Body of pancreas (tissue), 4 donors: ENCODE results near the gene CAMK2D. TPM values are rescaled to one million over a fixed set of nuclear protein-coding genes. Genes with fewer than 3 reads are reported as not detected.

ENCODE experiments used
- ATAC-seq: fragments of 150-250 bp; one replicate; pipeline ENCODE4 v1.9.1; 2016
- DNase-seq, 4 donors: peaks; one replicate each; pipeline ENCODE4 v3.0.0-alpha.2; 2019
- H3K27ac ChIP-seq, 4 donors: fragments of 200-600 bp; sonication (generic); 1 replicate in 3 of 4; 2 replicates in 1 of 4; pipeline versions ENCODE4 v1.5.1 to v1.6.1; 2016 to 2019; ENCODE audit warnings: mild to moderate bottlenecking in 1 of 4, mixed read lengths in 1 of 4, moderate library complexity in 1 of 4
- H3K27me3 ChIP-seq, 2 donors: fragments of 200-600 bp; sonication (generic); one replicate each; pipeline ENCODE4 v1.6.0; 2016; ENCODE audit warnings: mild to moderate bottlenecking in 1 of 2
- H3K36me3 ChIP-seq, 2 donors: fragments of 200-600 bp; sonication (generic); replicated peaks in 1 of 2; 2 replicates each; pipeline ENCODE4 v1.5.1; 2016; ENCODE audit warnings: low read depth in 2 of 2; ENCODE audit not compliant: insufficient read depth in 1 of 2
- H3K4me1 ChIP-seq: fragments of 200-600 bp; sonication (generic); one replicate; pipeline ENCODE4 v1.6.0; 2016
- H3K4me3 ChIP-seq, 2 donors: fragments of 200-600 bp; sonication (generic); 1 replicate in 1 of 2; 2 replicates in 1 of 2; pipeline ENCODE4 v1.5.1; 2016 to 2019
- H3K9me3 ChIP-seq, 3 donors: fragments of 200-600 bp; sonication (generic); 1 replicate in 2 of 3; 2 replicates in 1 of 3; pipeline ENCODE4 v1.5.1; 2016
- POLR2A ChIP-seq, 3 donors: fragments of 450-650 bp; IDR thresholded peaks; one replicate each; pipeline ENCODE4 v1.6.1; 2016; ENCODE audit warnings: antibody characterized with exemption in 3 of 3, mild to moderate bottlenecking in 2 of 3
- WGBS, 2 donors: methylation state at CpG; one replicate each; pipeline ENCODE4 v1.1.5; 2017; 5-methylcytosine and 5-hydroxymethylcytosine counted together
- intact Hi-C: fragments of 100-400 bp; cut with DNase I; formaldehyde crosslinking; loops from one replicate; pipeline ENCODE4 v1.15.1; 2023
- total RNA-seq, 2 donors: library from RNA; depleted of rRNA; stranded (reverse); fragments of >200 nt; gene quantifications; one replicate each; pipeline ENCODE4 v1.1.0, GENCODE V29; 2016
- TF ChIP-seq, protein P1 (sequence below), 7 experiments: fragments of 450-650 bp in 4 of 7; fragments of 200-600 bp in 3 of 7; sonication (generic) in 3 of 7; IDR thresholded peaks; one replicate each; pipeline ENCODE4 v1.5.1; 2016 to 2019; ENCODE audit warnings: antibody characterized with exemption in 7 of 7

The CAMK2D gene
- total RNA-seq, 2 donors from 2014 or later: 25.7 to 29.3 TPM

- intact Hi-C loops: no loop called here
- no peaks in the 10 kb centered on the region for H3K36me3 ChIP-seq
- peaks cover 0 to 4% (median 0%) of the 10 kb centered on the region in 3 donors for H3K9me3 ChIP-seq
- 33 to 45% methylated on average over 4 of the region's 4 CpGs for WGBS, 2 donors
- no peaks in the 10 kb centered on the region for H3K27me3 ChIP-seq
- H3K4me3 ChIP-seq: no peak overlapping the region
- DNase-seq: peak in 3 of 4 donors; percentile 17 to 50 (median 44)
- peak; percentile 30 for ATAC-seq
- no peak for TF ChIP-seq POLR2A (IDR thresholded peaks at IDR 0.05)
- TF ChIP-seq, protein P1, sequence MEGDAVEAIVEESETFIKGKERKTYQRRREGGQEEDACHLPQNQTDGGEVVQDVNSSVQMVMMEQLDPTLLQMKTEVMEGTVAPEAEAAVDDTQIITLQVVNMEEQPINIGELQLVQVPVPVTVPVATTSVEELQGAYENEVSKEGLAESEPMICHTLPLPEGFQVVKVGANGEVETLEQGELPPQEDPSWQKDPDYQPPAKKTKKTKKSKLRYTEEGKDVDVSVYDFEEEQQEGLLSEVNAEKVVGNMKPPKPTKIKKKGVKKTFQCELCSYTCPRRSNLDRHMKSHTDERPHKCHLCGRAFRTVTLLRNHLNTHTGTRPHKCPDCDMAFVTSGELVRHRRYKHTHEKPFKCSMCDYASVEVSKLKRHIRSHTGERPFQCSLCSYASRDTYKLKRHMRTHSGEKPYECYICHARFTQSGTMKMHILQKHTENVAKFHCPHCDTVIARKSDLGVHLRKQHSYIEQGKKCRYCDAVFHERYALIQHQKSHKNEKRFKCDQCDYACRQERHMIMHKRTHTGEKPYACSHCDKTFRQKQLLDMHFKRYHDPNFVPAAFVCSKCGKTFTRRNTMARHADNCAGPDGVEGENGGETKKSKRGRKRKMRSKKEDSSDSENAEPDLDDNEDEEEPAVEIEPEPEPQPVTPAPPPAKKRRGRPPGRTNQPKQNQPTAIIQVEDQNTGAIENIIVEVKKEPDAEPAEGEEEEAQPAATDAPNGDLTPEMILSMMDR (IDR thresholded peaks at IDR 0.05): no peak
- no peak overlapping the region for H3K27ac ChIP-seq
- no peaks in the 10 kb centered on the region for H3K4me1 ChIP-seq
Observed at GRCh38 chr4:113411496-113411938, 350.0 kb downstream of the CAMK2D start.

DNA sequence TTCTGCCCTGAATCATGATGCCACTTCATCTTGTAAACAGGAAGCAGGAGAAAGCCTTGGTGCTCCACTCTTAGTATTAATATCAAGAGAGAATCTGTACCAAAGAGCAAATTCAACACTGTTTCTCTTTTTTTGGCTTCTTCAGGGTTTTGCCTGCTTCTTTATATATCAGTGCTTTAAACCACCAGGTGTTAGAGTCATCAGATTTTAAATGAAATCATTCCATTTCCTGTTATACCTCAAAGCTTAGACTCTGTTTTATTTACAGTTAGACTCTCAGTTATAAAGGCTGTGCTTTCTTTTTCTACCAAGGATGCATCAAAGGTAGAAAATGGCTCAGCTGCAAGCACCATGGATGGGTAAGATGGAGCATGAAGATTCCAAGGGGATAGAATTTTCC, 350.9 kb downstream of the CAMK2D start:
- Histone ChIP-seq H3K36me3 (no peaks in the 10 kb centered on the region), H3K27ac (no peak overlapping the region), H3K4me1 (no peaks in the 10 kb centered on the region), H3K27me3 (no peaks in the 10 kb centered on the region), H3K4me3 (no peak overlapping the region), H3K9me3 (no peaks in the 10 kb centered on the region)
- no peak for TF ChIP-seq POLR2A (IDR thresholded peaks at IDR 0.05)
- TF ChIP-seq, protein P1 (IDR thresholded peaks at IDR 0.05): no peak
- intact Hi-C loops: no loop called here
- ATAC-seq: no peak
- no peak for DNase-seq

DNA sequence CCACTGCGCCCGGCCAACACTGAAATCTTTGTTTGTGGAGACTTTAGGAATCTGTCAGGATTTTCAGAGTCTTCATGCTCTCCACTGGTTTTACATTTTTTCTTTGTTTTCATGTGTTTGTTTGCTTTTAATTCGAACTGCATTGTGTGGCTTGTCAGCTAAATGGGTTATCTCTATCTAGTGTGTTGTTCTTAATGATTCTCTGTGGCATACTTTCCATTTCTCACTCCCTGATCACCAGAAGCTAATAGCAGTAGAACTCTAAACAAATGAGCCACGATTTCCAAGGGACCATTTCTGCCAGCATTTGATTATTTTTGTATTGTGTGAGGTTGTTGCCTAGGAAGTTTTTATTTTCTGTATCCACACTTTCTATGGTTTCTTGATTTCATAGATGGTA, 352.4 kb downstream of the CAMK2D start:
- Histone ChIP-seq H3K27ac (no peak overlapping the region), H3K36me3 (no peaks in the 10 kb centered on the region), H3K4me1 (no peaks in the 10 kb centered on the region), H3K4me3 (no peak overlapping the region), H3K9me3 (no peaks in the 10 kb centered on the region), H3K27me3 (no peaks in the 10 kb centered on the region)
- ATAC-seq: no peak
- DNase-seq: no peak
- WGBS, 2 donors: 48 to 53% methylated on average over 4 of the region's 4 CpGs
- intact Hi-C loops: loop anchor here (10.0 kb wide), 1 partner anchor 366 kb away; no protein-coding TSS in a partner anchor
- TF ChIP-seq, protein P1 (IDR thresholded peaks at IDR 0.05): no peak
- no peak for TF ChIP-seq POLR2A (IDR thresholded peaks at IDR 0.05)

- Histone ChIP-seq H3K9me3 (no peaks in the 10 kb centered on the region), H3K27me3 (no peaks in the 10 kb centered on the region), H3K4me3 (no peak overlapping the region), H3K4me1 (no peaks in the 10 kb centered on the region), H3K27ac (no peak overlapping the region), H3K36me3 (no peaks in the 10 kb centered on the region)
- WGBS, 2 donors: 76 to 84% methylated on average over 2 of the region's 2 CpGs
- no peak for ATAC-seq
- intact Hi-C loops: loop anchor here (10.0 kb wide), 1 partner anchor 367 kb away; no protein-coding TSS in a partner anchor
- DNase-seq: no peak
- TF ChIP-seq, protein P1 (IDR thresholded peaks at IDR 0.05): no peak
- no peak for TF ChIP-seq POLR2A (IDR thresholded peaks at IDR 0.05)
Observed at GRCh38 chr4:113407409-113407808, 354.1 kb downstream of the CAMK2D start.

DNA sequence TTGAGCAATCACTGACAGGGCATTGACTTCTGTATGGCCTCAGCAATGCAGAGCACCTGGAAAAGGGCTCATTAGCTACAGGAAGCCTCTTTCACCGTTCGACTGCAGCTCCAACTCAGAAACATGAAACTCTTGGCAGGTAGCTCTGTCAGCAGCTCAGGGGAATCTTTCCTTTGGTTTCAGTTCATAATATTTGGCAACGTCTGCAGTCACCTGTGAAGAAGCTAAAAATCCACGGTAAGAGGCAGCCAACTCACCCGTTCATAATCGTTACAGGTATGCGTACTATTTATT, 354.9 kb downstream of the CAMK2D start:
- no peaks in the 10 kb centered on the region for H3K9me3 ChIP-seq
- intact Hi-C loops: loop anchor here (10.0 kb wide), 1 partner anchor 368 kb away; no protein-coding TSS in a partner anchor
- H3K27me3 ChIP-seq: no peaks in the 10 kb centered on the region
- no peak overlapping the region for H3K27ac ChIP-seq
- 47 to 54% methylated on average over 7 of the region's 7 CpGs for WGBS, 2 donors
- no peaks in the 10 kb centered on the region for H3K4me1 ChIP-seq
- TF ChIP-seq, protein P1 (IDR thresholded peaks at IDR 0.05): no peak
- no peak for TF ChIP-seq POLR2A (IDR thresholded peaks at IDR 0.05)
- H3K4me3 ChIP-seq: no peak overlapping the region
- DNase-seq (no peak), ATAC-seq (no peak)
- no peaks in the 10 kb centered on the region for H3K36me3 ChIP-seq
